Ramos (cell line): Measurements from ENCODE around the gene NUP85.
"Not testable (repeated sequence)": the region's sequence is repeated elsewhere in the genome, so short reads cannot be mapped to it uniquely, and the experiment has no call there.

Experiments used
- in situ Hi-C: fragments of 300-500 bp; cut with MboI; formaldehyde crosslinking; loops from one replicate; pipeline ENCODE4 v1.14.3; 2022; ENCODE audit warnings: low sequenced_read_pairs; ENCODE audit not compliant: unreplicated experiment

The NUP85 gene

GRCh38 chr17:75205037-75205792 lies at the start of gene NUP85:
Gene NUP85 (plus strand): TSS chr17:75205679. CDS start chr17:75205762, 83 bp downstream.
- in situ Hi-C loops = no loop called here

- in situ Hi-C loops = not testable (repeated sequence)
Measured at GRCh38 chr17:75158480-75158879, 47.0 kb upstream of the NUP85 start.

- in situ Hi-C loops = no loop called here
Measured at GRCh38 chr17:75159196-75160031, 46.1 kb upstream of the NUP85 start.

GRCh38 chr17:75160211-75160610 lies 45.3 kb upstream of the NUP85 start:
- in situ Hi-C loops = no loop called here

- in situ Hi-C loops = no loop called here
Measured at GRCh38 chr17:75163074-75163473, 42.4 kb upstream of the NUP85 start.

- in situ Hi-C loops = not testable (repeated sequence)
Measured at GRCh38 chr17:75164606-75165005, 40.9 kb upstream of the NUP85 start.

GRCh38 chr17:75168998-75169397 lies 36.5 kb upstream of the NUP85 start:
- in situ Hi-C loops = no loop called here

- in situ Hi-C loops = no loop called here
Measured at GRCh38 chr17:75173526-75173925, 32.0 kb upstream of the NUP85 start.

- in situ Hi-C loops = no loop called here
Measured at GRCh38 chr17:75174996-75175395, 30.5 kb upstream of the NUP85 start.

GRCh38 chr17:75176625-75177024 lies 28.9 kb upstream of the NUP85 start:
- in situ Hi-C loops = no loop called here

- in situ Hi-C loops = no loop called here
Measured at GRCh38 chr17:75178453-75178852, 27.0 kb upstream of the NUP85 start.

GRCh38 chr17:75181110-75181509 lies 24.4 kb upstream of the NUP85 start:
- in situ Hi-C loops = no loop called here

- in situ Hi-C loops = no loop called here
Measured at GRCh38 chr17:75181608-75182318, 23.7 kb upstream of the NUP85 start.

- in situ Hi-C loops = no loop called here
Measured at GRCh38 chr17:75182319-75182568, 23.2 kb upstream of the NUP85 start.

- in situ Hi-C loops = no loop called here
Measured at GRCh38 chr17:75182569-75183436, 22.7 kb upstream of the NUP85 start, which contains the start of gene SUMO2. Gene SUMO2 (minus strand): TSS chr17:75182959. CDS start chr17:75182834, 125 bp downstream.

- in situ Hi-C loops = no loop called here
Measured at GRCh38 chr17:75183999-75184884, 21.2 kb upstream of the NUP85 start.

- in situ Hi-C loops = no loop called here
Measured at GRCh38 chr17:75188614-75189013, 16.9 kb upstream of the NUP85 start.

- in situ Hi-C loops = no loop called here
Measured at GRCh38 chr17:75191584-75191983, 13.9 kb upstream of the NUP85 start.

- in situ Hi-C loops = no loop called here
Measured at GRCh38 chr17:75194879-75195278, 10.6 kb upstream of the NUP85 start.
